A549 (cell line): ENCODE data around the gene SUSD5. TPM values are rescaled to one million over a fixed set of nuclear protein-coding genes. Genes with fewer than 3 reads are reported as not detected.

ENCODE experiments used
- ATAC-seq, 2 experiments: fragments of 200-7000 bp in 1 of 2; fragments of >200 bp in 1 of 2; cut with Nextera tagmentation in 1 of 2; cut with Tn5 transposase in 1 of 2; 3 replicates each; pipeline versions ENCODE4 v1.8.0 to v1.9.1; 2018 to 2020; ENCODE audit warnings: mild to moderate bottlenecking in 1 of 2, moderate library complexity in 1 of 2
- CTCF ChIA-PET: fragments of 300-600 bp; sonication (Branson Sonifier 250); formaldehyde crosslinking; extraction: SDS; loops from one replicate; lab custom pipeline; 2021; ENCODE audit warnings: antibody characterized with exemption, inconsistent platforms; lab: Yijun Ruan, JAX
- POLR2A ChIA-PET: fragments of 350-600 bp; formaldehyde crosslinking; extraction: SDS; loops from one replicate; lab custom pipeline; 2021; ENCODE audit warnings: antibody characterized with exemption, inconsistent platforms; lab: Yijun Ruan, JAX
- DNase-seq, 2 experiments: peaks; one replicate each; pipeline versions ENCODE4 v3.0.0 to v3.0.0-alpha.2; 2011 to 2016; ENCODE audit warnings: low read depth in 1 of 2, low spot score in 1 of 2
- FAIRE-seq: peaks from 2 replicates; lab custom pipeline; 2011; peaks lifted over from hg19 to GRCh38; lab: Jason Lieb, UNC
- H3K27ac ChIP-seq, 2 experiments: fragments of >200 bp; sonication (Bioruptor Twin); formaldehyde crosslinking; 3 replicates each; pipeline ENCODE4 v1.5.1; 2016 to 2017
- H3K4me1 ChIP-seq: fragments of >200 bp; sonication (Bioruptor Twin); formaldehyde crosslinking; 3 replicates; pipeline ENCODE4 v1.6.1; 2016
- H3K4me2 ChIP-seq: fragments of >200 bp; sonication (Bioruptor Twin); formaldehyde crosslinking; 3 replicates; pipeline ENCODE4 v1.6.1; 2016
- H3K4me3 ChIP-seq: fragments of >200 bp; sonication (Bioruptor Twin); formaldehyde crosslinking; 3 replicates; pipeline ENCODE4 v1.5.1; 2016
- H3K9me3 ChIP-seq: fragments of >200 bp; sonication (Bioruptor Twin); formaldehyde crosslinking; 3 replicates; pipeline ENCODE4 v1.6.1; 2016
- ATOH8 ChIP-seq: fragments of 250-450 bp; sonication (Bioruptor Pico); IDR thresholded peaks from 2 replicates; pipeline ENCODE4 v1.5.0; 2020; ENCODE audit warnings: low read depth, mild to moderate bottlenecking, moderate library complexity
- BCL3 ChIP-seq: fragments of >200 bp; sonication (Bioruptor Twin); formaldehyde crosslinking; IDR thresholded peaks from 3 replicates; pipeline ENCODE4 v1.6.1; 2016
- CBX2 ChIP-seq: fragments of 200-600 bp; sonication (generic); IDR thresholded peaks from 2 replicates; pipeline ENCODE4 v1.6.1; 2016; ENCODE audit warnings: low read depth, mild to moderate bottlenecking, borderline replicate concordance
- CEBPB ChIP-seq, 2 experiments: fragments of >200 bp in 1 of 2; sonication (Bioruptor Twin) in 1 of 2; formaldehyde crosslinking in 1 of 2; IDR thresholded peaks; 2 replicates each; pipeline ENCODE4 v1.6.1; 2012 to 2016
- E2F6 ChIP-seq: IDR thresholded peaks from 2 replicates; pipeline ENCODE4 v1.6.1; 2012; ENCODE audit warnings: low read depth, borderline replicate concordance
- EHF ChIP-seq: fragments of 250-450 bp; sonication (Bioruptor Pico); IDR thresholded peaks from 2 replicates; pipeline ENCODE4 v1.5.0; 2020; ENCODE audit warnings: mild to moderate bottlenecking
- ELK1 ChIP-seq: fragments of 150-350 bp; IDR thresholded peaks from 2 replicates; pipeline ENCODE4 v1.6.1; 2014; ENCODE audit warnings: low read depth, mild to moderate bottlenecking, low read length
- EP300 ChIP-seq, 2 experiments: fragments of >200 bp; sonication (Bioruptor Twin); formaldehyde crosslinking; IDR thresholded peaks; 2 replicates in 1 of 2; 3 replicates in 1 of 2; pipeline ENCODE4 v1.6.1; 2016 to 2017
- HES2 ChIP-seq: fragments of >200 bp; sonication (Bioruptor Twin); formaldehyde crosslinking; IDR thresholded peaks from 2 replicates; pipeline ENCODE4 v1.6.1; 2016
- HOXA7 ChIP-seq: fragments of 250-450 bp; sonication (Bioruptor Pico); IDR thresholded peaks from 2 replicates; pipeline ENCODE4 v1.5.0; 2020; ENCODE audit warnings: mild to moderate bottlenecking, moderate library complexity
- HOXB13 ChIP-seq: fragments of 250-450 bp; sonication (Bioruptor Pico); IDR thresholded peaks from 2 replicates; pipeline ENCODE4 v1.5.0; 2020; ENCODE audit warnings: low read depth, mild to moderate bottlenecking, moderate library complexity
- KDM1A ChIP-seq: fragments of 200-600 bp; sonication (generic); IDR thresholded peaks from 2 replicates; pipeline ENCODE4 v1.6.1; 2016; ENCODE audit warnings: low read depth, mild to moderate bottlenecking
- KDM5A ChIP-seq: fragments of 200-600 bp; sonication (generic); IDR thresholded peaks from 2 replicates; pipeline ENCODE4 v1.6.1; 2016; ENCODE audit warnings: antibody characterized with exemption, mild to moderate bottlenecking
- MAX ChIP-seq: IDR thresholded peaks from 2 replicates; pipeline ENCODE4 v1.6.1; 2012
- MYC ChIP-seq: IDR thresholded peaks from 2 replicates; pipeline ENCODE4 v1.6.1; 2012; ENCODE audit warnings: mild to moderate bottlenecking, inconsistent platforms, low read length, improper control_type of control experiment, borderline replicate concordance
- PHF8 ChIP-seq: fragments of 200-600 bp; sonication (generic); IDR thresholded peaks from 2 replicates; pipeline ENCODE4 v1.6.1; 2016; ENCODE audit warnings: low read depth, mild to moderate bottlenecking, antibody characterized with exemption, moderate library complexity, borderline replicate concordance
- POLR2AphosphoS2 ChIP-seq: conservative IDR thresholded peaks from 2 replicates; pipeline ENCODE4 v1.6.1; 2012; ENCODE audit warnings: low read length, improper control_type of control experiment, inconsistent platforms
- RAD21 ChIP-seq, 2 experiments: fragments of >200 bp in 1 of 2; sonication (Bioruptor Twin) in 1 of 2; formaldehyde crosslinking in 1 of 2; IDR thresholded peaks in 1 of 2; conservative IDR thresholded peaks in 1 of 2; 2 replicates in 1 of 2; 3 replicates in 1 of 2; pipeline ENCODE4 v1.6.1; 2012 to 2018; ENCODE audit warnings: inconsistent platforms in 1 of 2
- RARB ChIP-seq: fragments of 250-450 bp; sonication (Bioruptor Pico); IDR thresholded peaks from 2 replicates; pipeline ENCODE4 v1.8.0; 2021; ENCODE audit warnings: mild to moderate bottlenecking, moderate library complexity
- REST ChIP-seq: fragments of 200-600 bp; sonication (generic); IDR thresholded peaks from 2 replicates; pipeline ENCODE4 v1.6.1; 2016; ENCODE audit warnings: antibody characterized with exemption, mild to moderate bottlenecking, moderate library complexity
- RFX5 ChIP-seq: fragments of 450-650 bp; IDR thresholded peaks from 2 replicates; pipeline ENCODE4 v1.7.1; 2014; ENCODE audit warnings: antibody characterized with exemption, mild to moderate bottlenecking, moderate library complexity
- RNF2 ChIP-seq: fragments of 200-600 bp; sonication (generic); IDR thresholded peaks from 2 replicates; pipeline ENCODE4 v1.6.1; 2016; ENCODE audit warnings: low read depth, mild to moderate bottlenecking, antibody characterized with exemption, moderate library complexity, borderline replicate concordance
- SMC3 ChIP-seq: fragments of >200 bp; sonication (Bioruptor Twin); formaldehyde crosslinking; IDR thresholded peaks from 3 replicates; pipeline ENCODE4 v1.6.1; 2018; ENCODE audit warnings: inconsistent platforms
- TFCP2L1 ChIP-seq: fragments of 250-450 bp; sonication (Bioruptor Pico); IDR thresholded peaks from 2 replicates; pipeline ENCODE4 v1.5.0; 2021; ENCODE audit warnings: mild to moderate bottlenecking
- ZFP36 ChIP-seq: fragments of 450-650 bp; IDR thresholded peaks from 2 replicates; pipeline ENCODE4 v1.6.1; 2014; ENCODE audit warnings: borderline replicate concordance; ENCODE audit not compliant: partially characterized antibody
- WGBS: methylation state at CpG from one replicate; pipeline ENCODE4 v1.1.6; 2017; ENCODE audit errors: missing lambda C conversion rate; 5-methylcytosine and 5-hydroxymethylcytosine counted together
- polyA plus RNA-seq, 4 experiments: library from polyadenylated mRNA; depleted of rRNA in 3 of 4; stranded (reverse); fragments of >200 nt; fragmentation: RNase III in 1 of 4; extraction: RNeasy Plus Mini Kit Qiagen cat#74134 plus additional on column Dnase treatment in 1 of 4; gene quantifications; 2 replicates in 3 of 4; 3 replicates in 1 of 4; pipeline ENCODE4 v1.2.3, GENCODE V29; 2011 to 2017

The SUSD5 gene
- polyA plus RNA-seq, 2 of the 4 experiments (the other 2 are of a cell fraction), result 0.63 to 1.7 TPM

GRCh38 chr3:33134026-33134625 lies 84.5 kb downstream of the SUSD5 start:
- ATAC-seq (no peak), DNase-seq (no peak), FAIRE-seq (no peak)
- Histone ChIP-seq H3K4me1 (0 out of 3 replicates have a peak, but pooled peaks cover 5% of the 10 kb centered on the region), H3K27ac (no peak overlapping the region), H3K4me3 (no peak overlapping the region), H3K9me3 (no peaks in the 10 kb centered on the region), H3K4me2 (no peak overlapping the region)
- WGBS, result 93% methylated on average over 3 of the region's 4 CpGs
- CTCF ChIA-PET, result interaction anchor here (8.3 kb wide), 1 partner anchor 236 kb away, joined by 187 read pairs; no protein-coding TSS in a partner anchor
- POLR2A ChIA-PET, result no interaction called here
- no peak for TF ChIP-seq ZFP36
- TF ChIP-seq MYC, result no peak
- TF ChIP-seq EHF (CRISPR knock-in tag), result no peak
- TF ChIP-seq SMC3, result no peak
- TF ChIP-seq REST, result no peak
- TF ChIP-seq MAX, result no peak
- no peak for TF ChIP-seq HES2
- no peak for TF ChIP-seq RAD21 (conservative IDR thresholded peaks at IDR 0.05 in 1 of 2, IDR thresholded peaks at IDR 0.05 in 1 of 2)
- no peak for TF ChIP-seq HOXA7
- no peak for TF ChIP-seq PHF8
- no peak for TF ChIP-seq ATOH8 (CRISPR knock-in tag)

GRCh38 chr3:33132019-33132360 lies 86.6 kb downstream of the SUSD5 start:
- Histone ChIP-seq H3K9me3 (no peaks in the 10 kb centered on the region), H3K4me2 (no peak overlapping the region), H3K4me1 (0 out of 3 replicates have a peak, but pooled peaks cover 5% of the 10 kb centered on the region), H3K27ac (no peak overlapping the region), H3K4me3 (no peak overlapping the region)
- WGBS, result 88% methylated on average over 1 of the region's 1 CpG
- ChIA-PET CTCF (interaction anchor here (0.6 to 8.3 kb wide), 46 partner anchors 10 to 667 kb away, joined by 3 to 187 read pairs (median 4); partner anchors contain the start of genes CRTAP, PDCD6IP and UBP1), POLR2A (interaction anchor here (1.1 to 1.9 kb wide), 2 partner anchors 241 to 309 kb away, joined by 6 to 16 read pairs; partner anchors contain the start of gene UBP1)
- FAIRE-seq (no peak), ATAC-seq (peak; percentile 55; a peak in 4 of 6 replicates), DNase-seq (no peak)
- TF ChIP-seq RNF2 (no peak), CEBPB (IDR thresholded peaks at IDR 0.05) (no peak), KDM5A (no peak), ELK1 (no peak), BCL3 (no peak), KDM1A (no peak), RFX5 (no peak), CBX2 (no peak), EP300 (IDR thresholded peaks at IDR 0.05) (no peak), MAX (no peak), TFCP2L1 (no peak), HOXB13 (CRISPR knock-in tag) (no peak), E2F6 (no peak), RARB (CRISPR knock-in tag) (no peak), POLR2AphosphoS2 (no peak)
